Activated CD8-positive, alpha-beta T cell treated with anti-CD3 and anti-CD28 coated beads for 36 hours (primary cell): Measurements from ENCODE around the gene FBXO34. TPM values are rescaled to one million over a fixed set of nuclear protein-coding genes. Genes with fewer than 3 reads are reported as not detected.
"Not testable (repeated sequence)": the region's sequence is repeated elsewhere in the genome, so short reads cannot be mapped to it uniquely, and the experiment has no call there.

Experiments used
- ATAC-seq: fragments of 200-7000 bp; cut with Tn5 transposase; one replicate; pipeline ENCODE4 v1.10.0; 2021; ENCODE audit warnings: mild to moderate bottlenecking, moderate library complexity
- CTCF ChIA-PET: fragments of 350-600 bp; sonication (Branson Sonifier 250); formaldehyde crosslinking; loops from one replicate; lab custom pipeline; 2021; ENCODE audit warnings: antibody characterized with exemption; lab: Charles Lee
- POLR2A ChIA-PET: fragments of 350-600 bp; sonication (Branson Sonifier 250); formaldehyde crosslinking; loops from one replicate; lab custom pipeline; 2021; ENCODE audit warnings: antibody characterized with exemption; lab: Charles Lee
- DNase-seq: peaks from one replicate; pipeline ENCODE4 v3.0.0-alpha.2; 2020
- H3K27ac Mint-ChIP-seq: one replicate; pipeline ENCODE4 v1.8.0; 2021; ENCODE audit warnings: mild to moderate bottlenecking, mixed read lengths
- H3K27me3 Mint-ChIP-seq: one replicate; pipeline ENCODE4 v1.8.0; 2021; ENCODE audit warnings: mixed read lengths
- H3K36me3 Mint-ChIP-seq: one replicate; pipeline ENCODE4 v1.8.0; 2021; ENCODE audit warnings: low read depth, mixed read lengths
- H3K4me1 Mint-ChIP-seq: one replicate; pipeline ENCODE4 v1.8.0; 2021; ENCODE audit warnings: low read depth, mixed read lengths
- H3K4me3 Mint-ChIP-seq: one replicate; pipeline ENCODE4 v1.8.0; 2021; ENCODE audit warnings: mild to moderate bottlenecking, moderate library complexity, mixed read lengths
- H3K9me3 Mint-ChIP-seq: one replicate; pipeline ENCODE4 v1.8.0; 2021; ENCODE audit warnings: mixed read lengths
- intact Hi-C: fragments of 100-400 bp; cut with micrococcal nuclease; formaldehyde crosslinking; loops from one replicate; pipeline ENCODE4 v1.10.0; 2022
- total RNA-seq, 2 experiments: library from RNA; stranded (reverse); gene quantifications; one replicate each; pipeline ENCODE4 v1.2.3, GENCODE V29; 2021
- TF ChIP-seq, protein P1 (sequence below): fragments of 200-600 bp; IDR thresholded peaks from one replicate; pipeline ENCODE4 v1.8.0; 2022; ENCODE audit warnings: antibody characterized with exemption, mild to moderate bottlenecking

FBXO34 gene
- total RNA-seq, 2 experiments from 2014 or later, result 17.7 to 20.0 TPM

- H3K27me3 Mint-ChIP-seq, result no peaks in the 10 kb centered on the region
Observed at GRCh38 chr14:55309154-55309553, 37.9 kb downstream of the FBXO34 start.

DNA sequence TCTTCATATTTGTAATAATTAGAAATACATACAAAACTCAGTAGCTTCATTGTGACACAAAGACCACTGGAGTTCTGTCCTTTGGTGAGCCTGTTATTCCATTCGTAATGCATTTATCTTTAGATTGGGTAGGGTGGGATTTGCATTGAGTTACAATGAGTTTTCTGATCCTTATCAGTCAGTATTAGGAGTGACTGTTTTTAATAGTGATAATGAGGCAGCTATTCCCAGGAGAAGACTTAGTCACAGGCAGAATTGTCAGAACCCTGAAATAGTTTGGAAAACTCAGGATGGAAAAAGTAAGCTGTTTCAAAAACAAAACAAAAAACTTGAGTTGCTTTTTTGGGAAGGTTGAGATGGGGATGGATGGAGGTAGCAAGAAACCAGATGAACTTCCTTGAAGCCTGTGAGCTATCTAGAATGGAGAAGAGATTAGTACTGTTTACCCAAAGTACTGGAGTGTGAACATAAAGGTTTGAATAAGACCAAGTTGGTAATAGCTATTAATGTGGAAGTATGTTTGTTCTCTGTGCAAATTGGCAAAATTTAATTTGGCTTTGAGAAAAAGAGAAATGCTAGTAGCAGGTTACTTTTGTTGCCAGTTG lies 38.6 kb downstream of the FBXO34 start:
- Mint-ChIP-seq H3K36me3 (peaks cover 40% of the 10 kb centered on the region), H3K27ac (no peak overlapping the region), H3K4me1 (peaks cover 29% of the 10 kb centered on the region), H3K9me3 (peaks cover 23% of the 10 kb centered on the region), H3K4me3 (no peak overlapping the region), H3K27me3 (no peaks in the 10 kb centered on the region)
- intact Hi-C loops, result no loop called here
- TF ChIP-seq, protein P1, sequence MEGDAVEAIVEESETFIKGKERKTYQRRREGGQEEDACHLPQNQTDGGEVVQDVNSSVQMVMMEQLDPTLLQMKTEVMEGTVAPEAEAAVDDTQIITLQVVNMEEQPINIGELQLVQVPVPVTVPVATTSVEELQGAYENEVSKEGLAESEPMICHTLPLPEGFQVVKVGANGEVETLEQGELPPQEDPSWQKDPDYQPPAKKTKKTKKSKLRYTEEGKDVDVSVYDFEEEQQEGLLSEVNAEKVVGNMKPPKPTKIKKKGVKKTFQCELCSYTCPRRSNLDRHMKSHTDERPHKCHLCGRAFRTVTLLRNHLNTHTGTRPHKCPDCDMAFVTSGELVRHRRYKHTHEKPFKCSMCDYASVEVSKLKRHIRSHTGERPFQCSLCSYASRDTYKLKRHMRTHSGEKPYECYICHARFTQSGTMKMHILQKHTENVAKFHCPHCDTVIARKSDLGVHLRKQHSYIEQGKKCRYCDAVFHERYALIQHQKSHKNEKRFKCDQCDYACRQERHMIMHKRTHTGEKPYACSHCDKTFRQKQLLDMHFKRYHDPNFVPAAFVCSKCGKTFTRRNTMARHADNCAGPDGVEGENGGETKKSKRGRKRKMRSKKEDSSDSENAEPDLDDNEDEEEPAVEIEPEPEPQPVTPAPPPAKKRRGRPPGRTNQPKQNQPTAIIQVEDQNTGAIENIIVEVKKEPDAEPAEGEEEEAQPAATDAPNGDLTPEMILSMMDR, result no peak
- POLR2A ChIA-PET, result no interaction called here
- CTCF ChIA-PET, result interaction anchor here (0.8 to 2.3 kb wide), 6 partner anchors 17 to 232 kb away, joined by 3 to 6 read pairs (median 3); no protein-coding TSS in a partner anchor
- DNase-seq (no peak), ATAC-seq (no peak)

More at GRCh38 chr14:55309154-55309553, 37.9 kb downstream of the FBXO34 start:
- Mint-ChIP-seq H3K27ac (no peak overlapping the region), H3K4me3 (no peak overlapping the region), H3K9me3 (peaks cover 23% of the 10 kb centered on the region), H3K36me3 (peaks cover 39% of the 10 kb centered on the region), H3K4me1 (peaks cover 28% of the 10 kb centered on the region)
- TF ChIP-seq, protein P1, result no peak
- POLR2A ChIA-PET, result no interaction called here
- no peak for DNase-seq
- ATAC-seq, result no peak
- intact Hi-C loops, result no loop called here
- CTCF ChIA-PET, result interaction anchor here (0.8 to 2.3 kb wide), 6 partner anchors 18 to 233 kb away, joined by 3 to 6 read pairs (median 3); no protein-coding TSS in a partner anchor

DNA sequence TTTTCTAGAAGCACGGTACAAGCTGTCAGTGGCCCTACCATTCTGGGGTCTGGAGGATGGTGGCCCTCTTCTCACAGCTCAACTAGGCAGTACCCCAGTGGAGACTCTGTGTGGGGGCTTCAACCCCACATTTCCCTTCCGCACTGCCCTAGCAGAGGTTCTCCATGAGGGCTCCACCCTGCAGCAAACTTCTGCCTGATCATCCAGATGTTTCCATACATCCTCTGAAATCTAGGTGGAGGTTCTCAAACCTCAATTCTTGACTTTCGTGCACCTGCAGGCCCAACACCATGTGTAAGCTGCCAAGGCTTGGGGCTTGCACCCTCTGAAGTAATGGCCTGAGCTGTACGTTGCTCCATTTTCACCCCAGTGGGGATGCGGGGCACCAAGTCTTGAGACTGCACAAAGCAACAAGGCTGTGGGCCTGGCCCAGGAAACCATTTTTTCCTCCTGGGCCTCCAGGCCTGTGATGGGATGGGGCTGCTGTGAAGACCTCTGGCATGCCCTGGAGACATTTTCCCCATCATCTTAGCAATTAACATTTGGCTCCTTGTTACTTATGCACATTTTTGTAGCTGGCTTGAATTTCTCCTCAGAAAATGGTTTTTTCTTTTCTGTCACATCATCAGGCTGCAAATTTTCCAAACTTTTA lies 41.3 kb downstream of the FBXO34 start:
- H3K4me3 Mint-ChIP-seq, CTCF ChIA-PET, DNase-seq, intact Hi-C loops, H3K27ac Mint-ChIP-seq, POLR2A ChIA-PET, H3K27me3 Mint-ChIP-seq, ATAC-seq: not testable (repeated sequence)
- H3K9me3 Mint-ChIP-seq, result peaks cover 27% of the 10 kb centered on the region
- H3K36me3 Mint-ChIP-seq, result peaks cover 56% of the 10 kb centered on the region
- peaks cover 21% of the 10 kb centered on the region for H3K4me1 Mint-ChIP-seq

DNA sequence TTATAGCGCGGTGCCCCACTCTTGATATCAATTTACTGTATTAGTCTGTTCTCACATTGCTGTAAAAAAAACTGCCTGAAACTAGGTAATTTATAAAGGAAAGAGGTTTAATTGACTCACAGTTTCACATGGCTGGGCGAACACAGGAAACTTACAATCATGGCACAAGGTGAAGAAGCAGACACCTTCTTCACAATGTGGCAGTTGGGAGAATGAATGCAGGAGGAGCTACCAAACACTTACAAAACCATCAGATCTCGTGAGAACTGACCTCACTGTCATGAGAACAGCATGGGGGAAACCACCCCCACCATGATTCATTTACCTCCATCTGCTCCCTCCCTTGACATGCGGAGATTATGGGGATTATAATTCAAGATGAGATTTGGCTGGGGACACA lies 42.3 kb downstream of the FBXO34 start:
- peak; percentile 32 for DNase-seq
- peaks cover 16% of the 10 kb centered on the region for H3K4me1 Mint-ChIP-seq
- TF ChIP-seq, protein P1, result no peak
- H3K27ac Mint-ChIP-seq, result no peak overlapping the region
- POLR2A ChIA-PET, result no interaction called here
- ATAC-seq, result peak; percentile 68
- intact Hi-C loops, result no loop called here
- CTCF ChIA-PET, result no interaction called here
- peaks cover 55% of the 10 kb centered on the region for H3K36me3 Mint-ChIP-seq
- H3K27me3 Mint-ChIP-seq, result no peaks in the 10 kb centered on the region
- H3K9me3 Mint-ChIP-seq, result peaks cover 27% of the 10 kb centered on the region
- H3K4me3 Mint-ChIP-seq, result no peak overlapping the region

DNA sequence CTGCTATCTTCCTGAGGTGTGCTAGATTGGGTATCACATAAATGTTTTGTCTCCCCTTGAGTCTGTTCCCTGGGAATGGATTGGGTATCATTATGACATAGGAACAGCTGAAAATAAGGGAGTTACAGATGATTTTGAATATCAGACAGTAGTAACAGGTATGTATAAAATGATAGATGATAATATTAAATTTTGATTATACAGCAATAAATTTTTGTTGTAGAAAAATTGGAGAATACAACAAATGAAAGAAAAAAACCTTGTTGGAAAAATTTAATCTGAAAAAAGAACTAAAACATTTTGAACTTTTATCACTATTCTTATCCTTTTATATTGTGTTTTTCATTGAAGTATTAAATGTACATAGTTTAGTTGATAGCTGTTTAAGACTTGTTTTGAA lies 43.2 kb downstream of the FBXO34 start:
- Mint-ChIP-seq H3K4me3 (no peak overlapping the region), H3K4me1 (peaks cover 16% of the 10 kb centered on the region), H3K27me3 (no peaks in the 10 kb centered on the region), H3K9me3 (peaks cover 27% of the 10 kb centered on the region), H3K36me3 (peaks cover 61% of the 10 kb centered on the region), H3K27ac (no peak overlapping the region)
- ChIA-PET CTCF (interaction anchor here (1.0 to 1.2 kb wide), 2 partner anchors 44 to 101 kb away, joined by 3 read pairs; no protein-coding TSS in a partner anchor), POLR2A (no interaction called here)
- intact Hi-C loops, result no loop called here
- TF ChIP-seq, protein P1, result no peak
- no peak for DNase-seq
- no peak for ATAC-seq
